HEK293 (cell line): ENCODE results near the gene ANP32B.
"Not testable (repeated sequence)": the region's sequence is repeated elsewhere in the genome, so short reads cannot be mapped to it uniquely, and the experiment has no call there.

Experiments
- CTCF ChIA-PET: fragments of 350-600 bp; formaldehyde crosslinking; extraction: SDS; loops from one replicate; lab custom pipeline; 2021; ENCODE audit warnings: antibody characterized with exemption; lab: Yijun Ruan, JAX
- POLR2A ChIA-PET: fragments of 300-600 bp; formaldehyde crosslinking; extraction: SDS; loops from one replicate; lab custom pipeline; 2020; ENCODE audit warnings: antibody characterized with exemption, inconsistent platforms; lab: Yijun Ruan, JAX
- H3K27ac ChIP-seq: fragments of 200-500 bp; sonication (Bioruptor generic); 2 replicates; pipeline ENCODE4 v1.5.1; 2014; ENCODE audit warnings: low read depth, low read length, control low read depth, inconsistent platforms; ENCODE audit errors: extremely low read depth
- H3K36me3 ChIP-seq, 2 experiments: fragments of 200-500 bp in 1 of 2; sonication (Bioruptor generic) in 1 of 2; 1 replicate in 1 of 2; 2 replicates in 1 of 2; pipeline ENCODE4 v1.5.1; 2014 to 2017; ENCODE audit warnings: inconsistent platforms in 2 of 2, low read length in 2 of 2; ENCODE audit not compliant: control insufficient read depth in 2 of 2, insufficient read depth in 1 of 2
- H3K4me1 ChIP-seq: fragments of 200-500 bp; sonication (Bioruptor generic); 2 replicates; pipeline ENCODE4 v1.5.1; 2014; ENCODE audit warnings: mild to moderate bottlenecking, low read length, inconsistent platforms; ENCODE audit not compliant: control insufficient read depth, insufficient read depth
- H3K4me3 ChIP-seq: 2 replicates; pipeline ENCODE4 v1.5.1; 2011; ENCODE audit warnings: low read depth, mild to moderate bottlenecking, control low read depth, low read length, moderate library complexity
- H3K9me3 ChIP-seq: fragments of 200-500 bp; sonication (Bioruptor generic); 2 replicates; pipeline ENCODE4 v1.5.1; 2014; ENCODE audit warnings: low read depth, low read length, inconsistent platforms; ENCODE audit not compliant: control insufficient read depth, insufficient read depth
- HOXD13 ChIP-seq: sonication (generic); formaldehyde crosslinking; IDR thresholded peaks from 2 replicates; pipeline ENCODE4 v1.8.0; 2022; ENCODE audit warnings: missing genetic modification reagents, borderline replicate concordance
- IKZF3 ChIP-seq: fragments of 450-650 bp; IDR thresholded peaks from 2 replicates; pipeline ENCODE4 v1.5.0; 2018; ENCODE audit warnings: missing biosample characterization, mild to moderate bottlenecking, missing genetic modification characterization, moderate library complexity
- SALL2 ChIP-seq: fragments of 450-650 bp; formaldehyde crosslinking; IDR thresholded peaks from 2 replicates; pipeline ENCODE4 v1.5.0; 2017; ENCODE audit warnings: missing biosample characterization, mild to moderate bottlenecking, missing genetic modification characterization, borderline replicate concordance
- TCF7L2 ChIP-seq: IDR thresholded peaks from 2 replicates; pipeline ENCODE4 v1.6.1; 2011; ENCODE audit warnings: low read depth, mild to moderate bottlenecking, inconsistent platforms, low read length, moderate library complexity, borderline replicate concordance
- ZBTB17 ChIP-seq: fragments of 450-650 bp; formaldehyde crosslinking; IDR thresholded peaks from 2 replicates; pipeline ENCODE4 v1.5.1; 2016; ENCODE audit warnings: missing biosample characterization, missing genetic modification characterization
- ZEB2 ChIP-seq: fragments of 450-650 bp; formaldehyde crosslinking; IDR thresholded peaks from 2 replicates; pipeline ENCODE4 v1.5.1; 2016; ENCODE audit warnings: missing biosample characterization, missing genetic modification characterization
- ZFP41 ChIP-seq: fragments of 450-650 bp; formaldehyde crosslinking; IDR thresholded peaks from 2 replicates; pipeline ENCODE4 v1.5.1; 2016; ENCODE audit warnings: missing biosample characterization, missing genetic modification characterization, borderline replicate concordance
- ZNF121 ChIP-seq: fragments of 450-650 bp; formaldehyde crosslinking; IDR thresholded peaks from 2 replicates; pipeline ENCODE4 v1.5.1; 2016; ENCODE audit warnings: missing biosample characterization, missing genetic modification characterization
- ZNF146 ChIP-seq: fragments of 450-650 bp; formaldehyde crosslinking; IDR thresholded peaks from 2 replicates; pipeline ENCODE4 v1.5.1; 2016; ENCODE audit warnings: missing biosample characterization, missing genetic modification characterization
- ZNF175 ChIP-seq: fragments of 450-650 bp; formaldehyde crosslinking; IDR thresholded peaks from 2 replicates; pipeline ENCODE4 v1.5.1; 2016; ENCODE audit warnings: missing biosample characterization, missing genetic modification characterization
- ZNF19 ChIP-seq: fragments of 450-650 bp; formaldehyde crosslinking; IDR thresholded peaks from 2 replicates; pipeline ENCODE4; 2016; ENCODE audit warnings: missing biosample characterization, missing genetic modification characterization, low read depth
- ZNF24 ChIP-seq: fragments of 450-650 bp; formaldehyde crosslinking; IDR thresholded peaks from 2 replicates; pipeline ENCODE4 v1.5.1; 2016; ENCODE audit warnings: missing biosample characterization, missing genetic modification characterization
- ZNF37A ChIP-seq: fragments of 450-650 bp; IDR thresholded peaks from 2 replicates; pipeline ENCODE4 v1.5.1; 2018; ENCODE audit warnings: missing biosample characterization, missing genetic modification characterization
- ZNF548 ChIP-seq: fragments of 450-650 bp; formaldehyde crosslinking; IDR thresholded peaks from 2 replicates; pipeline ENCODE4 v1.5.1; 2016; ENCODE audit warnings: missing biosample characterization, missing genetic modification characterization
- ZNF549 ChIP-seq: fragments of 450-650 bp; IDR thresholded peaks from 2 replicates; pipeline ENCODE4 v1.5.1; 2018; ENCODE audit warnings: missing biosample characterization, missing genetic modification characterization, mild to moderate bottlenecking, inconsistent platforms, moderate library complexity
- ZNF670 ChIP-seq: fragments of 450-650 bp; formaldehyde crosslinking; IDR thresholded peaks from 2 replicates; pipeline ENCODE4 v1.5.1; 2016; ENCODE audit warnings: missing biosample characterization, missing genetic modification characterization, low read depth
- ZNF747 ChIP-seq: fragments of 450-650 bp; formaldehyde crosslinking; IDR thresholded peaks from 2 replicates; pipeline ENCODE4 v1.5.1; 2016; ENCODE audit warnings: missing biosample characterization, missing genetic modification characterization
- ZNF776 ChIP-seq: fragments of 450-650 bp; formaldehyde crosslinking; IDR thresholded peaks from 2 replicates; pipeline ENCODE4 v1.5.0; 2017; ENCODE audit warnings: missing biosample characterization, missing genetic modification characterization, borderline replicate concordance
- ZNF837 ChIP-seq: fragments of 450-650 bp; formaldehyde crosslinking; IDR thresholded peaks from 2 replicates; pipeline ENCODE4 v1.5.1; 2016; ENCODE audit warnings: missing biosample characterization, missing genetic modification characterization
- ZSCAN23 ChIP-seq: fragments of 450-650 bp; formaldehyde crosslinking; IDR thresholded peaks from 2 replicates; pipeline ENCODE4 v1.5.1; 2016; ENCODE audit warnings: missing biosample characterization, missing genetic modification characterization
- TF ChIP-seq, protein P1 (sequence below): fragments of 450-650 bp; formaldehyde crosslinking; IDR thresholded peaks from 2 replicates; pipeline ENCODE4 v1.5.1; 2017; ENCODE audit warnings: missing biosample characterization, missing genetic modification characterization
- TF ChIP-seq, protein P2 (sequence below): fragments of 450-650 bp; formaldehyde crosslinking; IDR thresholded peaks from 2 replicates; pipeline ENCODE4 v1.5.1; 2016; ENCODE audit warnings: missing biosample characterization, missing genetic modification characterization

Gene ANP32B

DNA sequence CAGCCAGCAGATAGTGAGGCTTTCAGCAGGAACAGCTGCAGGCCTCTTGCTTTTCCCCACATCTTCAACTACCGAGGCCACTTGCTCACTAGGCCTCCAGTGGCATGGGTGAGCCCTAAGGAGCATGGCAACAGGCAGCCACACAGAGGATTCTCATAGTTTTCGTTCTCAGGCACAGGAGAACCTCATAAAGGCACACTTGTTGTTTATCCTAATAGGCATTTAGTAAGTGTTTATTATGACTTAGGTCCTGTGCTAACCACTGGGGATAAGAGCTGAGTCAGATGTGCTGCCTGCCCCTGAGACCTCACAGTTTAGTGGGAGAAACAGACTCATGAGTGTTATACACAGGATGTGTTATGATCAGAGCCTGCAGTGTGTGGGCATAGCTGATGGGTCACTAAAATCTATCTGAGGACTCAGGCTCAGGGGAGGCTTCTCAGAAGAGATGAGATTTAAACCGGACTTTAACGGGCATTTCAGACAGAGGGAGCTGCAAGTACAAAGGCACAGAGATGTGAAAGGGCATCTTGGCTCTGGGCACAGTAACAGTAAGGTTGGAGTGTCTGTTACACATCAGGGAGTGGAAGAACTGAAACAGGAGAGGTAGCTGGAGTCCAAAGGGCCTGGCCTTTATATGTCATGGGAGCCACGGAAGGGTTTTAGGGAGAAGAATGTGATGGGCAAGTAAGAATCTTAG is 24.2 kb upstream of the ANP32B start (continued):
- TF ChIP-seq SALL2: no peak

DNA sequence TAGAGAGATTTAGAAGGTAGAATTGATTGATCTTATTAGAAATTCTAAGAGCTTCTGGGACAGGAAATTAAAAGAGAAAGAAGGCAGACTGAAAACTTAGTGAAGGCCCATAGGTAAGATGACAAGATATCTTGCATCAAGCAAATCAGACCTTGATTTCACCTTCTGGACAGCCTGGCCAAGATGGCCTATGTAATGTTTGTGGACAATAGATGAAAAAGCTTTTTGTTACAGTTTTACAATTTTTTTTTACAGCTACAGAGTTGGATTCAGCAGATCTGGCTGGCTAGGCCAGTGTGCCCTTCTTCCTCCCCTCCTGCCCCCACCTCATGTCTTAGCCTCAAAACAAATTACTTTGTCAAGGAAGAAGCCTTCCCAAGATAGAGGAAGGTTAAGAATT is 23.6 kb upstream of the ANP32B start:
- TF ChIP-seq ZNF670 (tag by site-specific recombination): no peak
- no peak for TF ChIP-seq ZNF37A (tag by site-specific recombination)
- TF ChIP-seq IKZF3 (tag by site-specific recombination): no peak
- no peak for TF ChIP-seq TCF7L2
- no peak for TF ChIP-seq ZNF121
- no peak for TF ChIP-seq ZNF24 (tag by site-specific recombination)
- TF ChIP-seq ZNF175: no peak
- no peak for TF ChIP-seq ZFP41 (tag by site-specific recombination)
- no peak for TF ChIP-seq ZBTB17 (tag by site-specific recombination)
- no peak for TF ChIP-seq ZNF776
- TF ChIP-seq HOXD13 (CRISPR knock-in tag): no peak
- TF ChIP-seq ZEB2 (tag by site-specific recombination): no peak
- TF ChIP-seq ZNF146 (tag by site-specific recombination): no peak
- TF ChIP-seq ZNF747: no peak
- no peak for TF ChIP-seq ZSCAN23
- no peak for TF ChIP-seq ZNF837
- TF ChIP-seq ZNF19 (tag by site-specific recombination): no peak
- TF ChIP-seq, protein P1, sequence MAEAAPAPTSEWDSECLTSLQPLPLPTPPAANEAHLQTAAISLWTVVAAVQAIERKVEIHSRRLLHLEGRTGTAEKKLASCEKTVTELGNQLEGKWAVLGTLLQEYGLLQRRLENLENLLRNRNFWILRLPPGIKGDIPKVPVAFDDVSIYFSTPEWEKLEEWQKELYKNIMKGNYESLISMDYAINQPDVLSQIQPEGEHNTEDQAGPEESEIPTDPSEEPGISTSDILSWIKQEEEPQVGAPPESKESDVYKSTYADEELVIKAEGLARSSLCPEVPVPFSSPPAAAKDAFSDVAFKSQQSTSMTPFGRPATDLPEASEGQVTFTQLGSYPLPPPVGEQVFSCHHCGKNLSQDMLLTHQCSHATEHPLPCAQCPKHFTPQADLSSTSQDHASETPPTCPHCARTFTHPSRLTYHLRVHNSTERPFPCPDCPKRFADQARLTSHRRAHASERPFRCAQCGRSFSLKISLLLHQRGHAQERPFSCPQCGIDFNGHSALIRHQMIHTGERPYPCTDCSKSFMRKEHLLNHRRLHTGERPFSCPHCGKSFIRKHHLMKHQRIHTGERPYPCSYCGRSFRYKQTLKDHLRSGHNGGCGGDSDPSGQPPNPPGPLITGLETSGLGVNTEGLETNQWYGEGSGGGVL (tag by site-specific recombination): no peak
- ChIA-PET CTCF (interaction anchor here (0.8 to 3.2 kb wide), 2 partner anchors 36 to 75 kb away, joined by 3 to 22 read pairs; partner anchors contain the start of gene TRMO), POLR2A (interaction anchor here (2.2 kb wide), 1 partner anchor 23 kb away, joined by 9 read pairs; the partner anchor contains the start of gene ANP32B)
- Histone ChIP-seq H3K36me3 (no peaks in the 10 kb centered on the region), H3K4me1 (no peaks in the 10 kb centered on the region), H3K27ac (no peak overlapping the region), H3K9me3 (no peaks in the 10 kb centered on the region), H3K4me3 (no peak overlapping the region)

DNA sequence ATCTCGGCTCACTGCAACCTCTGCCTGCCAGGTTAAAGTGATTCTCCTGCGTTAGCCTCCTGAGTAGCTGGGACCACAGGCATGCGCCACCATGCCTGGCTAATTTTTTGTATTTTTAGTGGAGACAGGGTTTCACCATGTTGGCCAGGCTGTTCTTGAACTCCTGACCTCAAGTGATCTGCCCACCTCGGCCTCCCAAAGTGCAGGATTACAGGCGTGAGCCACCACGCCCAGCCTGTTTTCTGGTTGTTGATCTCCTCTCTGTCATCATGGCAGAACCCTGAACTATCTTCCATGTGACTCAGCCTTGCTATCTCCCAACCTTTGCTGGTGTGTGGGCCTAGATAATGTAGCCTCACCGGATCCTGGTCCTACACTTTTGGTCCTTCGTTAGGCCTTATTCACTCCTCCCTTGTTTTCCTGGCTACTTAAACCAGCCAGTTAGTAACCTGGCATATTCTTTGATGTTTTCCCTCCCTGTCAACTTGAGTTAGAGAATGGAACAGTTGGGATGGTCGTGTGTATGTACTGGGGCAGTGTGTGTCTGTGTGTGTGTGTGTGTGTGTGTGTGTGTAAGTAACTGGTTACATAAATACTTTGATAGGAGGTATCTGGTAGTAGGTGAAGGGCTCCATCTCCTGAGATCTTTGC is 22.3 kb upstream of the ANP32B start:
- not testable (repeated sequence) for H3K4me3 ChIP-seq, H3K36me3 ChIP-seq, H3K4me1 ChIP-seq, H3K27ac ChIP-seq, H3K9me3 ChIP-seq
- ChIA-PET CTCF (interaction anchor here (1.0 to 3.2 kb wide), 4 partner anchors 9 to 59 kb away, joined by 3 to 22 read pairs (median 8); partner anchors contain the start of gene TRMO), POLR2A (interaction anchor here (0.6 kb wide), 1 partner anchor 19 kb away, joined by 3 read pairs; no protein-coding TSS in a partner anchor)

DNA sequence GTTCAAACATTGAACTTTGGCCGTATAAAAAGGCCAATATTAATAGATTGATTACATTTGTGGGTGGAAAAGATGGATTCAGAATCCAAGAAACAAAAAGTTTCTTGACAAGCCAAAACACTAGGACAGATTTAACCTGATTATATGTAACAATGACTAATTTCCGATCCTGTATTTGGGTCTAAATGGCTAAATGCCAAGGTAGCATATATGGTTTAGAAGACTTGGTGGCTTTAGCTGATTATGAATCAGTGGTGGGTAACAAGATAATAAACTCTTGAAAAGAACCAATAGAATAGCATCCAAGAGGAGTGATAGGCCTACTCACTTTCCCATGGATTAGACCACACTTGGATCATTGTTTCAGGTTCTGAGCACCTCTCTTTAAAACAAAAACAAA is 21.8 kb upstream of the ANP32B start:
- TF ChIP-seq ZEB2 (tag by site-specific recombination): no peak
- TF ChIP-seq, protein P2, sequence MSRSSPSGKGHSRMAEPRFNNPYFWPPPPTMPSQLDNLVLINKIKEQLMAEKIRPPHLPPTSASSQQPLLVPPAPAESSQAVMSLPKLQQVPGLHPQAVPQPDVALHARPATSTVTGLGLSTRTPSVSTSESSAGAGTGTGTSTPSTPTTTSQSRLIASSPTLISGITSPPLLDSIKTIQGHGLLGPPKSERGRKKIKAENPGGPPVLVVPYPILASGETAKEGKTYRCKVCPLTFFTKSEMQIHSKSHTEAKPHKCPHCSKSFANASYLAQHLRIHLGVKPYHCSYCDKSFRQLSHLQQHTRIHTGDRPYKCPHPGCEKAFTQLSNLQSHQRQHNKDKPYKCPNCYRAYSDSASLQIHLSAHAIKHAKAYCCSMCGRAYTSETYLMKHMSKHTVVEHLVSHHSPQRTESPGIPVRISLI (tag by site-specific recombination): no peak
- TF ChIP-seq, protein P1 (tag by site-specific recombination): no peak
- no peak for TF ChIP-seq ZNF548 (tag by site-specific recombination)
- no peak for TF ChIP-seq ZNF549
- ChIA-PET CTCF (interaction anchor here (0.6 to 2.1 kb wide), 5 partner anchors 38 to 576 kb away, joined by 3 to 9 read pairs (median 3); no protein-coding TSS in a partner anchor), POLR2A (no interaction called here)
- no peak overlapping the region for H3K27ac ChIP-seq
- H3K4me3 ChIP-seq: no peak overlapping the region
- no peaks in the 10 kb centered on the region for H3K9me3 ChIP-seq
- H3K36me3 ChIP-seq: no peaks in the 10 kb centered on the region
- H3K4me1 ChIP-seq: no peaks in the 10 kb centered on the region
